GM12873 (cell line): ENCODE measurements around the gene HMGXB3.

Experiments
- TF ChIP-seq, protein P1 (sequence below): IDR thresholded peaks from 2 replicates; pipeline ENCODE4 v1.5.1; 2012; ENCODE audit warnings: low read depth, mild to moderate bottlenecking, moderate library complexity, low read length, control low read depth; ENCODE audit not compliant: insufficient read depth; ENCODE audit errors: missing control alignments

The HMGXB3 gene

DNA sequence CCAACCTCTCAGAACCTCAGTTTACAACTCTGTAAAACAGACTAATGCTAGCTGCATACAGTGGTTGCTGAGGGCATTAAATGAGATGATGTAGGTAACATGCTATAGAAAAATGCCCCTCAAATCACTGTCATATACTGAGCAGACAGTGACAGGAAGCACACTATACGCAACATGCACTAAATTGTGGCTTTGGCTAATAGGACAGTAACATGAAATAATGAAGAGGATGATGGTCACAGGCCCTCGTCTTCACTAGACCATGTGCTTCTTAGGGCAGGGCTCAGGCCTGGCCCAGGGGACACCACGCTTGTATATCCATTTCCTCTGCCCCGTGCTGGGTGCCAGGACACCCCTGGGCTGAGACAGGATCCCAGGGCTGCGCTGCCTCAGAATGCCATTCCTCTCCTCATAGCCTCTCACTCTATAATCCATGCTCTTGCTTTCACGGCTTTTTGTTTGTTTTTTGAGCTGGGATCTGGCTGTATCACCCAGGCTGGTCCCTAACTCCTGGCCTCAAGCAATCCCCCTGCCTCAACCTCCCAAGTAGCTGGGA lies 66.9 kb downstream of the HMGXB3 start:
- TF ChIP-seq, protein P1, sequence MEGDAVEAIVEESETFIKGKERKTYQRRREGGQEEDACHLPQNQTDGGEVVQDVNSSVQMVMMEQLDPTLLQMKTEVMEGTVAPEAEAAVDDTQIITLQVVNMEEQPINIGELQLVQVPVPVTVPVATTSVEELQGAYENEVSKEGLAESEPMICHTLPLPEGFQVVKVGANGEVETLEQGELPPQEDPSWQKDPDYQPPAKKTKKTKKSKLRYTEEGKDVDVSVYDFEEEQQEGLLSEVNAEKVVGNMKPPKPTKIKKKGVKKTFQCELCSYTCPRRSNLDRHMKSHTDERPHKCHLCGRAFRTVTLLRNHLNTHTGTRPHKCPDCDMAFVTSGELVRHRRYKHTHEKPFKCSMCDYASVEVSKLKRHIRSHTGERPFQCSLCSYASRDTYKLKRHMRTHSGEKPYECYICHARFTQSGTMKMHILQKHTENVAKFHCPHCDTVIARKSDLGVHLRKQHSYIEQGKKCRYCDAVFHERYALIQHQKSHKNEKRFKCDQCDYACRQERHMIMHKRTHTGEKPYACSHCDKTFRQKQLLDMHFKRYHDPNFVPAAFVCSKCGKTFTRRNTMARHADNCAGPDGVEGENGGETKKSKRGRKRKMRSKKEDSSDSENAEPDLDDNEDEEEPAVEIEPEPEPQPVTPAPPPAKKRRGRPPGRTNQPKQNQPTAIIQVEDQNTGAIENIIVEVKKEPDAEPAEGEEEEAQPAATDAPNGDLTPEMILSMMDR = no peak

DNA sequence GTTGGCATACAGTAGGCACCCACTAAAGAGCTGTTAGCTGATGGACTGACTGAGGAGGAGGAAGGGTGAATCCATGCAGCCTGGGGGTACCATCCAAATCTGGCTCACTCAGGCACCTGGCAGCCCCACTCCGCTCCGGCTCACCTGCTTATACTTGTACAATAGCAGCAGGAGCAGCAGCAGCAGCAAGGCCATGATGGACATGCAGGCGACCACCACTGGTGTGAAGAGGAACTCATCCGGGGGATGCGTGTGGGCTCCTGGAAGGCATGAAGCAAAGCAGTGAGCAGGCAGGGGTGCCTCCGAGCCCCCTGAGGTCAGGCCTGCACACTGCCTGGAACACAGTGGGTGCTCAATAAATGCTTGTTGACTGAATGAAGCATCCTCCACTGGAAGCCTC lies 67.5 kb downstream of the HMGXB3 start:
- TF ChIP-seq, protein P1 = no peak

DNA sequence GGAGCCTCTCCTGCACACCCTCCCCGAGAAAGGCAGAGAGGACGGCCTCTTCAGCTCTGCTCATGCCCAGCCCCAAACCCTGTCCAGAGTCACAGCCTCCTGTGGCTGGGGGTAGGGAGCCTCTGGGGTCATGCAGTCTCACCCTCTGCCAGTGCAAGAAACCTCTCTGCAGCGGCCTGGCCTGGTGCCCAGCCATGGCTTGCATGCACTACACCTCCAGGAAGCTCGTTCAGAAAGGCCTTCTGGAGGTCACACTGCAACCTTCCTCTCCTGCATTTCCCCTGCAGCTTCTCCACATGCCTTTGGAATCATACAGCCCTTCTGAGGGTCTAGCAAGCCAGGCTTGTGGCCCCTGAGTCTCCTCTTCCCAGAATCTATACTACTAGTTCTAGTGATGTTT lies 67.9 kb downstream of the HMGXB3 start:
- TF ChIP-seq, protein P1 = no peak

DNA sequence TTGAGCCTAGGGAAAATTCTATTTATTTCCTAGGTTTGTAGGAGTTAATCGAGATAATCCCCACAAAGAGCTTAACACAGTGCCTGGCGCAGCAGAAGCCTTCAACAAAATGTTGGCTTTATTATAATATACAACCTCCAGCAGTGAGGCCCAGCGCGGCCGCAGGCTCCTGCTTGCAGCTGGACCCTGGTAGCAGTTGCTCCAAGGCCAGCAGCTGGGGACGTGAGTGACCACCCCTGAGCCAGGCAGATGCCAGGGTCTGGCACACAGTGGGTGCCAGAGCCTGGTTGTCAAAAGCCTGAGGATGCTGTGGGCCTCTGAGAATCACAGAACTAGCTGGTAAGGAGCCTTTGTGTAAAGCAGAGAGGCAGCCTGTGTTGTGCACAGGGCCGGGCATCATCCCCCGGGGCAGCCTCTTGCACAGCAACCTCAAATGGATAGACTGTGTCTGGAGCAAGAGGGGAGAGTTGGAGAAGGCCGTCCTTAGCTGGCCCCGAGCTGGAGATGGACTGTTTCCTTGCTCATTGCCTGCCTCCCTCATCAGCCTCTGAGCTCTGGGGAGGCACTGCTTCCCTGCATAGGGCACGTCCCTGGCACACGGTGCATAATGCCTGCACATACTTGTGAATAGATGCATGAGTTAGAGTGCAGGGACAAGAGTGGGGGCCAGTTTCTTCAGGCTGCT lies 68.6 kb downstream of the HMGXB3 start:
- TF ChIP-seq, protein P1 = no peak

DNA sequence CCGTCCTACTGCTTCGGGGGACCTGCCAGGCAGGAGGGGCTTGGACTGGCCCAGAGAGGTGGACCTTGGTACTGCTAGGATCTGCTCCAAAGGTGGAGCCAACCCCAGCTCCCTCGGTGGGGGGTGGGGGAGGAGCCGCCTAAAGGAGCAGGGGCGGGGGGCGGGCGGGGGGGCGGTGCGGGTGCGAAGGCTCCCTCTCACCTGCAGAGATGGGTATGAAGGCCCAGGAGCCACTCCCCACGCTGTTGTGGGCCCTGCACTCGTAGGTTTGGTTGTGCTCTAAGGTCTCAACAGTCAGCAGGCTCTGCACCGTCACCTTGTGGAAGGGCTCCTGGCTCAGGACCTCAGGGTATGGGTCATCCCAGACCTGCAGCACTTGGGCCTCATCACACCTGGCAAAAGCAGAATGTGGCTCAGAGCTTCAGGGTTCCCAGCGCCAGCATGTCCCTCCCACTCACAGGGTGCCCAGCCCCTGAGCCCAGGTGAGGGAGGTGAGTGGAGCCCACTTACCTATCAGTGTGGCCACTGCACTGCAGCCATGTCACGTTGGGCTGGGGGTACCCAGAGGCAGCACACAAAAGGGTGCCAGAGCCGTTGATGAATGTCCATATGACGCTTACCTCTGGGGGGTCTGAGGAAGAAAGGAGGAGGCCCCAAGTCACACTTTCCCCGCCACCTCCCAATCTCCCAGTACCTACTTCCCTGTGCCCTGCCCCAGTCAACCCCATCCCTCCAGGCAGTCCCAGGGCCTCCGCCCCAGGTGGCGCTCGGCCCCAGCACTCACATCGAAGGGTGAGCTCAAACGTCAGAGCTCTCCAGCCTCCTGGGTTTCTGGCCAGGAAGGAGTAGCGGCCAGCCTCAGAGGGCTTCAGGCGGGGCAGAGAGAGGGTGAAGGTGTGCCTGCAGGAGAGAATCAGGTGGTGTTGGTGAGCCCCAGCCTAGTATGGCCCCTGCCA lies 69.4 kb downstream of the HMGXB3 start:
- TF ChIP-seq, protein P1 = no peak

DNA sequence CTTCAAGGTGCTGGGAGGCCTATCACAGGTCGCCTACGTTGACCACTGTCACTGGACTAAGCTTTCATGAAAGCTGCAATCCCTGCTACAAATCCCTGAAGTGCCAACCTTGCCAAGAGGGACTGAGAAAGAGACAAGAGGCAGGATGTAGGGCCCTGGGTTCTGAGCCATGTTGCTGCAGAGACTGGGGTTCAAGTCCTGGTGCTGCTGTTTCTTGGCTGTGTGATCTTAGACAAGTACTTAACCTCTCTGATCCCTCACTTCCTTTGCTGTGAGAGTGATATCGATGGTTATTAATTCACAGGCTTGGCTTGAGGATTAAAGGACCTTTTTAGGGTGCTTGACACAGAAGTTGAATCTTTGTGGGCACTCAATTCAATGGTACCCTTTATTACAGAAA lies 70.3 kb downstream of the HMGXB3 start:
- TF ChIP-seq, protein P1 = no peak

DNA sequence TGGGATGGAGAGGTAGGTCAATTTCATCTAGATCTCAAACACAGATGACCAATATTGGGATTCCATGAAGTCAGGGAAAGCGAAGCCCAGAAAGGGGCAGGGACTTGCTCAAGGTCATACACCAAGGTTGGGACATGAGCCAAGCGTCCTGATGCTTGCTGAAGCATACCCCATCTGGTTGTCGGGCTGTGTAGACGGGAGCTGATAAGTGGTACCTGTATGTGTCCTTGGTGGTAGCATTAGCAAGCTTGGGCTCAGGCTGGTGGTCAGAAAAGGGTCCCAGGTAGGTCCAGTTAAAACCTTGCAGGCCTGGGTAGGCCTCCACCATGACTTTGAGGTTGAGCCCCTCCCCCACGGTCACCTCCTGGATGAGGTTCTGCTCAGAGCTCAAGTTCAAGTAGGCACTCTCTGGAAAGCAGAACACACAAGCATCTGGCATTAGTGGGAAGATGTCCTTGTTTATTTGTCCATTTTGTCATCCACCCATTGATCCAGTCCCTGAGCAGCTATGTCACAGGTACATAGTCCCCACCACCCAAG lies 72.6 kb downstream of the HMGXB3 start:
- TF ChIP-seq, protein P1 = no peak
